ENCODE data around the gene RYR1. TPM values are rescaled to one million over a fixed set of nuclear protein-coding genes. Genes with fewer than 3 reads are reported as not detected.
A peak's percentile ranks its signal among the peaks of the same experiment; 100 is the strongest.

RYR1 gene
- total and polyA plus RNA-seq, 4 donors = 2.8 to 7.6 (median 4.0) TPM

GRCh38 chr19:38392707-38393308, 40.7 kb upstream of the RYR1 start:
- peaks cover 0 to 5% (median 0%) of the 10 kb centered on the region in 5 donors for H3K4me1 ChIP-seq (ENCODE audit: control insufficient read depth in 5 of 5, insufficient read depth in 5 of 5, low read length in 5 of 5)
- no peak overlapping the region for H3K27ac ChIP-seq (ENCODE audit: low read depth in 1 of 2, low read length in 1 of 2)
- peaks cover 7 to 85% (median 47%) of the 10 kb centered on the region in 3 donors for H3K27me3 ChIP-seq (ENCODE audit: control insufficient read depth in 3 of 3, insufficient read depth in 3 of 3, low read length in 2 of 3)
- no peak overlapping the region for H3K9ac ChIP-seq (ENCODE audit: insufficient read depth in 1 of 2, low read length in 2 of 2)
- no peak for ATAC-seq (ENCODE audit: insufficient read depth, low FRiP score)
- no peak for DNase-seq
- WGBS, 2 donors = 72 to 79% methylated on average over 6 of the region's 6 CpGs
- no peak for TF ChIP-seq CTCF (IDR thresholded peaks at IDR 0.05; ENCODE audit: control extremely low read depth, extremely low read depth)
- H3K9me3 ChIP-seq (ENCODE audit: control insufficient read depth in 4 of 4, insufficient read depth in 3 of 4, low read length in 3 of 4) = peaks cover 0 to 5% (median 0%) of the 10 kb centered on the region in 4 donors
- H3K36me3 ChIP-seq (ENCODE audit: control insufficient read depth in 4 of 4, insufficient read depth in 4 of 4, low read length in 4 of 4) = no peaks in the 10 kb centered on the region
- H3K4me3 ChIP-seq = no peak overlapping the region

GRCh38 chr19:38394488-38394887, 39.0 kb upstream of the RYR1 start:
- no peak for TF ChIP-seq CTCF (IDR thresholded peaks at IDR 0.05; ENCODE audit: control extremely low read depth, extremely low read depth)
- no peaks in the 10 kb centered on the region for H3K36me3 ChIP-seq (ENCODE audit: control insufficient read depth in 4 of 4, insufficient read depth in 4 of 4, low read length in 4 of 4)
- DNase-seq = peak in 2 of 3 donors; percentile 41 to 42
- WGBS, 2 donors = 4 to 6% methylated on average over 30 of the region's 30 CpGs
- peaks cover 15 to 77% (median 47%) of the 10 kb centered on the region in 3 donors for H3K27me3 ChIP-seq (ENCODE audit: control insufficient read depth in 3 of 3, insufficient read depth in 3 of 3, low read length in 2 of 3)
- no peaks in the 10 kb centered on the region for H3K4me1 ChIP-seq (ENCODE audit: control insufficient read depth in 5 of 5, insufficient read depth in 5 of 5, low read length in 5 of 5)
- H3K9me3 ChIP-seq (ENCODE audit: control insufficient read depth in 4 of 4, insufficient read depth in 3 of 4, low read length in 3 of 4) = peaks cover 0 to 6% (median 0%) of the 10 kb centered on the region in 4 donors
- ATAC-seq (ENCODE audit: insufficient read depth, low FRiP score) = no peak
- H3K4me3 ChIP-seq = no peak overlapping the region
- H3K27ac ChIP-seq (ENCODE audit: low read depth in 1 of 2, low read length in 1 of 2) = no peak overlapping the region
- H3K9ac ChIP-seq (ENCODE audit: insufficient read depth in 1 of 2, low read length in 2 of 2) = no peak overlapping the region

- no peak for ATAC-seq (ENCODE audit: insufficient read depth, low FRiP score)
Observed at GRCh38 chr19:38395381-38396114, 37.9 kb upstream of the RYR1 start.

More at GRCh38 chr19:38395381-38396114, 37.9 kb upstream of the RYR1 start:
- H3K4me1 ChIP-seq (ENCODE audit: control insufficient read depth in 5 of 5, insufficient read depth in 5 of 5, low read length in 5 of 5) = no peaks in the 10 kb centered on the region
- 5% methylated on average over 81 to 86 of the region's 86 CpGs for WGBS, 2 donors
- no peak overlapping the region for H3K4me3 ChIP-seq
- H3K36me3 ChIP-seq (ENCODE audit: control insufficient read depth in 4 of 4, insufficient read depth in 4 of 4, low read length in 4 of 4) = no peaks in the 10 kb centered on the region
- no peak overlapping the region for H3K9ac ChIP-seq (ENCODE audit: insufficient read depth in 1 of 2, low read length in 2 of 2)
- H3K9me3 ChIP-seq (ENCODE audit: control insufficient read depth in 4 of 4, insufficient read depth in 3 of 4, low read length in 3 of 4) = peaks cover 0 to 6% (median 0%) of the 10 kb centered on the region in 4 donors
- DNase-seq = no peak
- H3K27ac ChIP-seq (ENCODE audit: low read depth in 1 of 2, low read length in 1 of 2) = no peak overlapping the region
- H3K27me3 ChIP-seq (ENCODE audit: control insufficient read depth in 3 of 3, insufficient read depth in 3 of 3, low read length in 2 of 3) = peaks cover 16 to 69% (median 43%) of the 10 kb centered on the region in 3 donors
- TF ChIP-seq CTCF (IDR thresholded peaks at IDR 0.05; ENCODE audit: control extremely low read depth, extremely low read depth) = no peak
